ENCODE results near the gene DAPK1.

Gene DAPK1

DNA sequence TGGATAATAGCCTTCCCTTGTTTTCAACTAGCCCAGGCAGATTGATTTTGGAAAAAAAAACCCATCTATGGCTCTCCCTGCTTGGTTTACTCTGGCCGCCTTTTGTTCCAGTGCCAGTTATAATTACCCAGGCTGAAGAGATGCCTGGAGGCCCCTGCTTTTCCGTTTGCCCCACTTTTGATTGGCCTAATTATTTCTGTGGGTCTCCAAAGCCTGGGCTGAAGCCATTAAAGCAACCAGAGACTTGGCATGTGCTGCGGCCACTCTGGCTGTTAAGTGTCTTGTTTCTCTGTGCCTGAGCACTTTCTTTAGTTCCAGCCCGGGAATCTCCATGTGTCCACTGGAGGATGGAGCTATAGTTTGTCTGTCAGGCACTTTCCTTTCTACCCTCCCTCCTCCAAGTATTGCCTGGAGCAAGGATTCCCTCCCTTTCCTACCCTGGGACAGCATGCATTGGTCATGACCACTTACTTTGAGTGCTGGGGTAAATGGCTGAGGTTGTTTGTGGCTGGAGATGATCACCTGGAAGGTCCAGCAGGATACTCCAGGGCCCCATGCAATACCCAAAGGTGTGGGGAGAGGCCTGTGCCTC, 123.2 kb downstream of the DAPK1 start:
- TF ChIP-seq, protein P1, sequence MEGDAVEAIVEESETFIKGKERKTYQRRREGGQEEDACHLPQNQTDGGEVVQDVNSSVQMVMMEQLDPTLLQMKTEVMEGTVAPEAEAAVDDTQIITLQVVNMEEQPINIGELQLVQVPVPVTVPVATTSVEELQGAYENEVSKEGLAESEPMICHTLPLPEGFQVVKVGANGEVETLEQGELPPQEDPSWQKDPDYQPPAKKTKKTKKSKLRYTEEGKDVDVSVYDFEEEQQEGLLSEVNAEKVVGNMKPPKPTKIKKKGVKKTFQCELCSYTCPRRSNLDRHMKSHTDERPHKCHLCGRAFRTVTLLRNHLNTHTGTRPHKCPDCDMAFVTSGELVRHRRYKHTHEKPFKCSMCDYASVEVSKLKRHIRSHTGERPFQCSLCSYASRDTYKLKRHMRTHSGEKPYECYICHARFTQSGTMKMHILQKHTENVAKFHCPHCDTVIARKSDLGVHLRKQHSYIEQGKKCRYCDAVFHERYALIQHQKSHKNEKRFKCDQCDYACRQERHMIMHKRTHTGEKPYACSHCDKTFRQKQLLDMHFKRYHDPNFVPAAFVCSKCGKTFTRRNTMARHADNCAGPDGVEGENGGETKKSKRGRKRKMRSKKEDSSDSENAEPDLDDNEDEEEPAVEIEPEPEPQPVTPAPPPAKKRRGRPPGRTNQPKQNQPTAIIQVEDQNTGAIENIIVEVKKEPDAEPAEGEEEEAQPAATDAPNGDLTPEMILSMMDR (IDR thresholded peaks at IDR 0.05): no peak

DNA sequence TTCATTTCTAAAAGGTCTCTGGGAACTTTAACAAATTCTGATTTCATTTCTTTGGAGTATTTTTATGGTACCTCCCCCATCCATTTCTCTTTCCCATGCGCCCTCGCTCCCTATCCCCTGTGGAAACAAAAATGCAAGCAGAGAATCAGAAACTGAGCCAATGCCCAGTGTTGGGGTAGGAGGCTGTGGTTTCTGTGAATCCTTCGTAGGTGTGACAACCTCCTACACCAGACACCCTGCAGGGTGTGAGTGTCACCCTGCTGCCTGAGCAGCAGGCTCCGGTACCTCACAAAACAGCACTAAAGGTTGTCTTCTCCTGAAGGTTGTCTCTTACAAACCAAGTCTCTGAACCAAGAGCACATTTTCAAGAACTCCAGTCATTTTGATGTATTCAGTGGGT, 124.4 kb downstream of the DAPK1 start:
- TF ChIP-seq, protein P1 (IDR thresholded peaks at IDR 0.05): no peak

DNA sequence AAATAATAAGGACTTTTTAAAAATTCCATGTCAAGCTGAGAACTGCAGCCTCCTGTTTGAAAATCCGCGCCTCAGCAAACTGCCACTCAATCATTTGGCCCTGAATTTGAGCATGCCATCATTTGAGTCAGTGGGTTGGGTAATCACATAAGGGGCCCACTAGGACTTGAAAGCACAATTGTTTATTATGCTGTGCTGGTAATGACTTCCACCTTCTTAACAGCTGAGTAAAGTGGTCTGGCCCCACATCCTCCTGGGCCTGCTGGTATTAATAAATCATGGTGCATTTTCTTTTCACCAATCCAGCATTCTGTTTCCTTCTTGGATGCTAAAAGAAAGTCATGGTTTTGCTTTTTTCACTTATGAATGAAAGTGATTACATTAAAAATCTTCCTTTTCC, 125.3 kb downstream of the DAPK1 start:
- TF ChIP-seq, protein P1 (IDR thresholded peaks at IDR 0.05): no peak

DNA sequence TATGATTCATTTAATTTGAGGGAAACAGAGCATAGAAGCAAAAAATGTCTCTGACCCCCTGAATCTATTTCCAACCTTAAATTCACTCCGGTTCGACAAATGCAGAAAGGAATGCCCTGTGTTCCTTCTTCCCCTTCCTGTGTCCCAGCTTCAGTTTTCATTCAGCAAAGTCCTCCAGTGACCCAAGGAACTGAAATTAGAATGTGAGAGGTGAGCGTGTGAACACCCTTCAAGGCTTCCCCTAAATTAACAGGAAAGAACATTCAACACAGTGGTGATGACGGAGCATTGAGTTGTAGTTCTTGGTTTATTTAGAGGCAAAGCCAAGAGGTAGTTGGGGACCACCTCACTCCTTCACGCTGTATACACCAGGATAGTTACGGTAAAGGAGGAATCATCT, 130.7 kb downstream of the DAPK1 start:
- TF ChIP-seq, protein P1 (IDR thresholded peaks at IDR 0.05): no peak

DNA sequence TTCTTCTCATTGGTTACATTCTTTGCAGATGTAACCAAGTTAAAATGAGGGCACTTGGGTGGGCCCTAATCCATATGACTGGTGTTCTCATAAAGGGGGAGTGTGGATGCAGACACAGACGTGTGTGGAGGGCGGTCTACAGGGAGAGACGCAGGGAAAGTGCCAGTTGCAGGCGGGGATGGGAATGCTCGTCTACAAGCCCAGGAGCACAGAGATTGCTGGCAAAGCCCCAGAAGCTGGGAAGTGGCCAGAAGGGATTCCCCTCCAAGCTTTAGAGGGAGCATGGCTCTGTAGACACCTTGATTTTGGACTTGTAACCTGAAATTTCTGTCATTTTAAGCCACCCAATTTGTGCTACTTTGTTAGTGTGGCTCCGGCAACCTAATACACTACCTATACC, 131.4 kb downstream of the DAPK1 start:
- TF ChIP-seq, protein P1 (IDR thresholded peaks at IDR 0.05): no peak

DNA sequence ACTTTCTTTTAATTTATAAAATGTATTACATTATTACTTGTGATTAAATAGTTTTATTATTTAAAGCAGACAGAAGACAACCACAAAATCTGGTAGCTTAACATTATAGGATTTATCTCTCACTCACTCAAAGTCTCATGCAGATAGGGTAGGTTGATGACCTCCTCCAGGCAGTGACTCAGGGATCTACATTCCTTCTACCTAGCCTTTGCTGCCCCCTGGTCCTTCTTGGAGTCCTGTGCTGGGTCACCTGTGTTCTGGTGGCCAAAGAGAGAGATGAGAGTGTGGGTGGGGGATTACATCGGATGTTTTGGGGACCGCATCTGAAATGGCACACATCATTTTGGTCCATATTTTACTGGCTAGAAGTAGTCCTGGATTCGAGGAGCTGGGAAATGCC, 132.6 kb downstream of the DAPK1 start:
- TF ChIP-seq, protein P1 (IDR thresholded peaks at IDR 0.05): no peak

DNA sequence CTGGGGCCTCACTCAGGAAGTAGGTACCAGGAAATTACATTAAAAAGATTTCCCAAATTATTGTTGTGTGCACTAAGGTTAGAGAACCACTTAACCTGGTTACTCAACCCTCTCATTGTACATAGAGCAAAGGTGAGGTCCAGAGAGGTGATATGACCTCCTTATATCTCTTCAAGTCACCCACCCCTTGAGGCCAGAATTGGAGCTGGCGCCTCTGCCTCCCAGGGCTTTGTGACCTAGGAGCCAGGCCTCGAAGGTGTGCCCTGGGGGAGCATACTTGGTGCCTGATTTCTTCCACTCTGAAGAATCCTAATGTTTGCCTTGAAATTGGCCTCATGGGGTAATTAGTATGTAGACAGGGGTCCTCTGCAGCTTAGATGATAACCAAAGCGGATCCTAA, 133.2 kb downstream of the DAPK1 start:
- TF ChIP-seq, protein P1 (IDR thresholded peaks at IDR 0.05): no peak

Data from LNCAP (cell line).